ENCODE results near the gene AMN1. TPM values are rescaled to one million over a fixed set of nuclear protein-coding genes. Genes with fewer than 3 reads are reported as not detected.

The AMN1 gene
- total RNA-seq, 1 experiment from 2014 or later = 9.6 TPM

GRCh38 chr12:31773223-31773750 lies 44.5 kb upstream of the AMN1 start:
- Histone ChIP-seq H3K79me1 (ENCODE audit: insufficient read depth, low read depth, low read length, poor library complexity, severe bottlenecking) (no peaks in the 10 kb centered on the region), H3K79me2 (ENCODE audit: insufficient read depth, low read length) (no peaks in the 10 kb centered on the region), H3K23me2 (ENCODE audit: insufficient read length, low read depth, low read length, poor library complexity, severe bottlenecking) (no peaks in the 10 kb centered on the region), H3K4me1 (ENCODE audit: insufficient read depth, low read length) (peaks cover 2% of the 10 kb centered on the region; the same call in 1 of the 2 replicates), H3K9ac (ENCODE audit: extremely low read depth, insufficient read length, low read length) (no peak overlapping the region), H2BK12ac (ENCODE audit: insufficient read length, low read depth, low read length) (no peak overlapping the region), H2AK5ac (ENCODE audit: insufficient read length, low read length) (no peak overlapping the region), H2BK15ac (ENCODE audit: low read depth, low read length) (no peak overlapping the region), H2BK20ac (ENCODE audit: low read depth, low read length, poor library complexity, severe bottlenecking) (no peak overlapping the region), H4K20me1 (ENCODE audit: control insufficient read depth, insufficient read depth, insufficient read length) (no peaks in the 10 kb centered on the region), H3K56ac (ENCODE audit: insufficient read length, low read depth, low read length) (no peak overlapping the region), H3T11ph (ENCODE audit: low read length) (no peak overlapping the region), H3K14ac (ENCODE audit: insufficient read depth, low read length) (no peak overlapping the region), H4K5ac (ENCODE audit: insufficient read length, low read depth, low read length) (no peak overlapping the region), H3K9me3 (ENCODE audit: control insufficient read depth, low read depth, low read length) (no peaks in the 10 kb centered on the region), H3K4me2 (ENCODE audit: insufficient read depth, insufficient read length, low read length) (no peak overlapping the region), H2BK5ac (ENCODE audit: insufficient read length, low read length) (no peak overlapping the region), H3K18ac (ENCODE audit: insufficient read length, low read depth, low read length) (no peak overlapping the region), H4K91ac (ENCODE audit: insufficient read length, low read depth, low read length) (no peak overlapping the region), H2BK120ac (ENCODE audit: low read depth, low read length, poor library complexity, severe bottlenecking) (no peak overlapping the region), H4K8ac (replicated peaks; ENCODE audit: insufficient read length, low read depth, low read length) (no peak overlapping the region), H3K23ac (ENCODE audit: insufficient read length, low read depth, low read length) (no peak overlapping the region), H2AFZ (ENCODE audit: low read length) (no peak overlapping the region), H3K27me3 (ENCODE audit: insufficient read depth, low read length) (no peaks in the 10 kb centered on the region), H3K4ac (ENCODE audit: low read depth, low read length) (no peak overlapping the region), H3K27ac (ENCODE audit: insufficient read length, low read depth, low read length) (no peak overlapping the region)
- Mint-ChIP-seq H3K36me3 (ENCODE audit: insufficient read depth in 1 of 3, low read depth in 3 of 3) (peaks cover 5 to 16% (median 7%) of the 10 kb centered on the region in 3 experiments), H3K4me1 (peaks cover 3 to 11% of the 10 kb centered on the region in 2 experiments), H3K27me3 (ENCODE audit: low read depth) (no peaks in the 10 kb centered on the region; the same call in 1 of the 2 replicates), H3K27ac (no peak overlapping the region), H3K4me3 (no peak overlapping the region), H3K9me3 (peaks cover 16% of the 10 kb centered on the region in 2 experiments)
- TF ChIP-seq, protein P1, sequence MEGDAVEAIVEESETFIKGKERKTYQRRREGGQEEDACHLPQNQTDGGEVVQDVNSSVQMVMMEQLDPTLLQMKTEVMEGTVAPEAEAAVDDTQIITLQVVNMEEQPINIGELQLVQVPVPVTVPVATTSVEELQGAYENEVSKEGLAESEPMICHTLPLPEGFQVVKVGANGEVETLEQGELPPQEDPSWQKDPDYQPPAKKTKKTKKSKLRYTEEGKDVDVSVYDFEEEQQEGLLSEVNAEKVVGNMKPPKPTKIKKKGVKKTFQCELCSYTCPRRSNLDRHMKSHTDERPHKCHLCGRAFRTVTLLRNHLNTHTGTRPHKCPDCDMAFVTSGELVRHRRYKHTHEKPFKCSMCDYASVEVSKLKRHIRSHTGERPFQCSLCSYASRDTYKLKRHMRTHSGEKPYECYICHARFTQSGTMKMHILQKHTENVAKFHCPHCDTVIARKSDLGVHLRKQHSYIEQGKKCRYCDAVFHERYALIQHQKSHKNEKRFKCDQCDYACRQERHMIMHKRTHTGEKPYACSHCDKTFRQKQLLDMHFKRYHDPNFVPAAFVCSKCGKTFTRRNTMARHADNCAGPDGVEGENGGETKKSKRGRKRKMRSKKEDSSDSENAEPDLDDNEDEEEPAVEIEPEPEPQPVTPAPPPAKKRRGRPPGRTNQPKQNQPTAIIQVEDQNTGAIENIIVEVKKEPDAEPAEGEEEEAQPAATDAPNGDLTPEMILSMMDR (conservative IDR thresholded peaks at IDR 0.05) = no peak
- no CpG with 5 or more reads among the region's 2 CpGs for WGBS (ENCODE audit: extremely low coverage, insufficient read length, low lambda C conversion rate)
- no peak for DNase-seq

All from H9 (cell line).